IPS-NIHi7 (cell line): ENCODE results near the gene DENND5B.
"Not testable (repeated sequence)": the region's sequence is repeated elsewhere in the genome, so short reads cannot be mapped to it uniquely, and the experiment has no call there.

Experiments
- DNase-seq: peaks from one replicate; pipeline ENCODE4 v3.0.0; 2012; ENCODE audit warnings: mixed read lengths; ENCODE audit errors: extremely low spot score

DENND5B gene

DNA sequence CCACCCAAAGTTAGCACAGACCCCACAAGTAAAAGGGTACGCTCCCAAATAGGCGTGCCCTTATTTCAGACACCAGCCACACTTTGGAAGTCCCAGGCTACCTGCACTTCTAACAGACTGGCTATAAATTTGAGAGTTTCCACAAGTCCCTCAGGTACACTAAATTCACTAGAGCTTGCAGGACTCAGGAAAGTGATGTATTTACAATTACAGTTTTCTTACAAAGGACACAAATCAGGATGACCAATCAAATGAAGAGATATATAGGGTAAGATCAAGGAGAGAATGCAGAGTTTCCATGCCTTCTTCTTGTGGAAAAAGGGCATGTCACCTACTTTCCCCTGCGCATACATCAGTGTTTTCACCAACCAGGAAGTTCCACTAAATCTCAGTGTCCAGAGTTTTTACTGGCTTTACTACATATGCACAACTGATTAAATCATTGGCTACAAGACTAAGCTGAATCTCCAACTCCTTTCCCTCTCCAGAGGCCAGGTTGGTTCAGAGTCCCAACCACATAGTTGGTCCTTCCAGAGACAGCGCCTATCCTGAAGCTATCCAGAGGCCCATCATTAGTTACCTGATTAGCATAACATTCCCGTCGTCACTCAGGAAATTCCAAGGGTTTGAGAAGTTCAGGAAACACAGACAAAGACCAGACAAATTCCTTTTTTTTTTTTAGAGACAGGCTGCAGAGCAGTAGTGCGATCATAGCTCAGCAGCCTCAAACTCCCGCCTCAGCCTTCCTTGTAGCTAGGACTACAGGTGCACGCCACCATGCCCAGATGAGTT is 84.2 kb downstream of the DENND5B start:
- peak; percentile 41 for DNase-seq

DNA sequence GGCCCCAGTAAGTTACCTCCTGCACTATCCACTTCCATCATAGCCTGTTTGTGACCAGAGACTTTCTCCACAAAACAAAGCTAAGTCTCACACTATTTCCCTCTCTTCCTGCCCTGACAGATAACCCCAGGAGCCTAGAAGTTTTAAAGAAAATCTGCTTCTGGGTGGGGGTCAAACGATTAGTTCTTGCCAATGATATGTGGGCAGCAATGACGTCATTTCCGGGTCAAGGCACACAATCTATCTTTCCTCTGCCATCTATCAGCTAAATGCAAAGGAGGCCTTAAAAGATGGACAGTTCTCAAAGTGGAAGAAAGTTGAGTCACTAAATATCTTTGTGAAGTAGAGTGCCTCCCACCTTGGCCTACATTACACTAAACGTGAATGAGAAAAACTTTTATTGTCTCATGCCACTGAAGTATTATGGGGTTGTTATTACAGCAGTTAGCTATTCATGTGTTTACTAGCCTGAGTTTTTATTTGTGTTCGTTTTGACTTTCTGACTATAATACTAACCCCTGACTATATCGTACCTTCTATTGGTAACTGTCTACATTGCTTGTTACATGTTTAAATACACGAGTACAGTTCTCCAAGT is 86.2 kb downstream of the DENND5B start:
- no peak for DNase-seq

DNA sequence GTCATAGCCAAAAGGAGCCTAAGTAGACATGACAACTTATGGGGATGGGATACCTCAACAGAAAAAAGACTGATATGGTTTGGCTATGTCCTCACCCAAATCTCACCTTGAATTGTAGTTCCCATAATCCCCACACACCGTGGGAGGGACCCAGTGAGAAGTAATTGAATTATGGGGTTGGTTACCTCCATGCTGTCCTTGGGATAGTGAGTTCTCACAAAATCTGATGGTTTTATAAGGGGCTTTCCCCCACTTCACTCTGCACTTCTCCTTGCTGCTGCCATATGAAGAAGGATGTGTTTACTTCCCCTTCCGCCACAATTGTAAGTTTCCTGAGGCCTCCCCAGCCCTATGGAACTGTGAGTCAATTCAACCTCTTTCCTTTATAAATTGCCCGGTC is 89.9 kb downstream of the DENND5B start:
- DNase-seq: not testable (repeated sequence)

DNA sequence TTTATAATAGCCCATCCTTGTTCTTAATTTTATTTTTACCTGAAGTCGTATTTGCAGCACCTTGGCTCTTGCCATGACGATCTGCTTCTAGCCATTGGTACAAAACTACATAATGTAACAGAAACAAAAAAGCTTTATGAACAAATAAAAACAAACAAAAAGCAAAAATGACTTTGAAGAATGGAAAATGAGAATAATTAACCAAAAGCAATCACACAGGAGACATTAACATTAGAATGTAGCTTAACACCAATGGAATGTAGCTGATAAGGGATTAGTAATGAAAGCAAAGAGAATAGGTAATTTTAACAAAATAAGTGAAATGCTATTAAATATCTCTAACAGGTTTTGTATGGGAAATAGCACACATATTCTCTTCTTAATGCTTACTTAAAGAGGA is 91.4 kb downstream of the DENND5B start:
- no peak for DNase-seq

DNA sequence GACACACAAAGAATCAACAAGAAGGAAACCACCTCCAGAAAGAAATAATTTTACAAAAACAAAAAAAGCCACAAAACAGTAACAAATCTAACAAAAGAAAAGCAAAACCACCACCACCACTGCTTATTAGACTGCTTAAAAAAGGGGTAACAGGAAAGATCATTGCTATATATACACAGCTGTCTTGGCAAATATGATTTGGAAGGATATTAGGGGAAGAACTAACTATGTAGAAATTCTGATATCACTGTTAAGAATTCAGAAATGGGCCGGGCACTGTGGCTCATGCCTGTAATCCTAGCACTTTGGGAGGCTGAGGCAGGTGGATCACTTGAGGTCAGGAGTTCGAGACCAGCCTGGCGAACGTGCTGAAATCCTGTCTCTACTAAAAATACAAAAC is 92.5 kb downstream of the DENND5B start:
- DNase-seq: no peak

DNA sequence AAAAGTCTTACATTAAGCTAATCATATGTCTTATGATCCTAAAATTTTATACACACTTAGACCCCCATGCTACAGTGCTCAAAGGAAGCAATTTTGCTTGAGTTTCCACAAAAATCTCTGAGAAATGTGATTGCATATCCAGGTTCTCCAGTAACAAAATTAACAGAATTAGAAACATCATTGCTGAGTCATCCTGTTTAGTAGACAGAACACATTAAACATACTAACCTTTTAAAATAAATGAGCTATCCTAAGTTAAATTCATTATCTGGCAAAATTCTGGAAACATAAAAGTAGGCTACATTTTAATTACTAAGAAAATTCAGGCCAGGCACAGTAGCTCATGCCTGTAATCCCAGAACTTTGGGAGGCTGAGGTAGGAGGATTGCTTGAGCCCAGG is 94.7 kb downstream of the DENND5B start:
- no peak for DNase-seq

DNA sequence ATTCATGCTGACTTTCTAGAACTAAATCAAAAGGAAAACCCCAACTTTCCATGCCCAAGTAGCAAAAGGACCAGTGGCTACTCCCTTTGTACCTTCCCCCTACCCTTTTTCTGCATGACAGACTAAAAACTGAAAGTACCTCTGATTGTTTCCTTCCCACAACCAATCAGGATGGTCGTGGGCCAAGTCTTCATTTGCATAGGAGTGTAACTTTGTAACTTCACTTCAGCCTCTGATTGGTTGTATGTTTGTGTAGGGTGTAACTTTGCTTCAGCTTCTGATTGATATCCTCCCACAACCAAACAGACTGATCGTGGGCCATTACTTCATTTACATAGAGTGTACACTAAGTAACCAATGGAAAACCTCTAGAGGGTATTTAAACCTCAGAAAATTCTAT is 96.5 kb downstream of the DENND5B start:
- no peak for DNase-seq

DNA sequence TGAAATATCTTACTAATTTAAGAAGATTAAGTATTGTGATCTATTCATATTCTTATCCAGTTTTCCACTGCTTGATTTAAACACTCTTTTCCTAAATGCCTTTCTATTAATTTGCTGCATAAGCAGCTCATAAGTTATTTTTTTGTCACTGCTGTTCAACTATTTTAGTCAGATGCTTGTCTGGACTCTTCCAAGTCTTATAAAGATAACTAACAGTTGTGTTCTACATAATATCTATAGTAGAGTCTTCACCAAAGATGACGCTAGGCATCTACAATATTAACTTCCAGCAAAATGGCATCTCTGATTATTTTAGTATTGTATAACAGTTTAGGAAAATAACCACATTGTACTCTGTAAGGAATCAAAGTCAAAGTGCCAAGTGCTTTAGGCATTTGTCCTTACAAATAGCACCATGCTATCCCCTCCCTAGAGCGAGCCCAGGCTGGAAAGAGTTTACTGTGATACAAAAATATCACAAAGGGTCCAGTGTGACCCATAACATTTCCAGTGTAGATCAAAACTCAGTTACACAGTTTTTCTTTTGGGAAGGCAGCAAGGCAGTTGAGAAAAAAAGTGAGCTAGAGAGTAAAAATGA is 98.2 kb downstream of the DENND5B start:
- DNase-seq: no peak

DNA sequence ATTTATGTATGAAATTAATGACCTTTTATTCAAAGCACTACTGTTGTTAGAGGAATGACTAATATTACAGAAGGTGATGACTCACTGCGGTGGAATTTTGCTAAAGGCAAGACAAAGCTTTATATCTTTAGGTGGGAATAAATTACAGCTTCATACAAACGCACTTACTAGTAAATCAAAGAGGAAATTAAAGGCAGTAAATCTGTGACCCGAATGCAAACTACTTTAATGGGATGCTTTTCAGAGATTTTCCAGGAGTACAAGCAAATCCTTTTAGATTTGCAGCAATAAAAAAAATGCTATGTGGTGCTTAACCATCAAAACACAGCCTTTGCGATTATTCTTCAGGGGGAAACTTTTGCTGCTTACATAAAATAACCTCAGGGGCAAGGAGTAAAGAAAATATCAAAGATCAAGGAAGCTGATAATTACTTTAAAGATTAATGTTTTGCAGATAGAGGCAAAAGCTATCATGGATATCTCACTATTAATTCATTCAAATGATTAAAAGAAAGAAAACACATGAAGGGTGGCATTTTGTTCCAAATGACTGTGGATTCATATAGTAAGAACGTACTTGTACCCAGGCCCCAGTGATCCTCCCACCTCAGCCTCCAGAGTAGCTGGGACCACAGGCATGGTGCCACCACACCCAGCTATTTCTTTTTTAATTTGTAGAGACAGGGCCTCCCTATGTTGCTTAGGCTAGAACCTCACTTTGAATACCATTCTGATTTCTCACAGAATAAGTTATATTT is 98.9 kb downstream of the DENND5B start:
- DNase-seq: no peak

DNA sequence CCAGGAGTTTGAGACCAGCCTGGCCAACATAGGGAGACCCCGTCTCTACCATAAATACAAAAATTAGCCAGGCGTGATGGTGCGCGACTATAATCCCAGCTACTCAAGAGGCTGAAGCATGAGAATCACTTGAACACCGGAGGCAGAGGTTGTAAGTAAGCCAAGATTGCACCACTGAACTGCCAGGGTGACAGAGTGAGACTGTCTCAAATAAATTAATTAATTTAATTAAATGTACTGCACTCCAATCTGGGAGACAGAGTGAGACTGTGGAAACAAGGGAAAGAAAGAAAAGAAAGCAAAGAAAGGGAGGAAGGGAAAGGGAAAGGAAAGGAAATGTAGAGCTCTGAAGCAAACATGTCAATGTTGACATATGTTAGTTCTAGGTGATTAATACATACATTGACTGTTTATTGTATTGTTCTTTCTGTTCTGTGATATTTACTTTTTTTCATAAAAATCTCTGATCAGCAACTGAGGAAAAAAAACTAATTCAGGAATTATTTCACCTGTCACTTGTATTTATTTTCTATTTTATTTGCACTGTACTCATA is 99.6 kb downstream of the DENND5B start:
- DNase-seq: no peak

DNA sequence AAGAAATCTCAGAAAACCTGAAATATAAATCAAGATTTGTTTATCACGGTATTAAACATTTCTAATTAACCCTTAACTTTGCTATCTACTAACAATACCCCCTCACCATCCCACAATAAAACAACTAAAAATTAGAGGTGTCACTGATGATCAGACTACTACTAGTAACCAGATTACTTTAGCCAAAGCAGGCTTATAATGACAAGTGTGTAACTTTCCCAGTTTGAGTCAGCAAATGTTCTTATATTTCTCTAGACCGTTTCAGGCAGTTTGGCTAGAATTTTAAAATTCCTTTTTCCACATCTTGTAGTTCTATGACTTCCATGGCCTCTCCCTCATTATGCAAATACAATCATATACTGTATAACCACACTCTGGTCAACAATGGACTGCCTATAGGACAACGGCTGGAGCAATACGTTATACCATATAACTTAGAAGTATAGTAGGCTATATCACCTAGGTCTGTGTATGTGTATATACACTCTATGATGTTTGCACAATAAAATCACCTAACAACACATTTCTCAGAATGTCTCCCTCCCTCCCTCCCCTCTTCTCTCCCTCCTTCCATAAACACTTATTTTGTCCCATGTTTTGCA is 102.1 kb downstream of the DENND5B start:
- DNase-seq: no peak

DNA sequence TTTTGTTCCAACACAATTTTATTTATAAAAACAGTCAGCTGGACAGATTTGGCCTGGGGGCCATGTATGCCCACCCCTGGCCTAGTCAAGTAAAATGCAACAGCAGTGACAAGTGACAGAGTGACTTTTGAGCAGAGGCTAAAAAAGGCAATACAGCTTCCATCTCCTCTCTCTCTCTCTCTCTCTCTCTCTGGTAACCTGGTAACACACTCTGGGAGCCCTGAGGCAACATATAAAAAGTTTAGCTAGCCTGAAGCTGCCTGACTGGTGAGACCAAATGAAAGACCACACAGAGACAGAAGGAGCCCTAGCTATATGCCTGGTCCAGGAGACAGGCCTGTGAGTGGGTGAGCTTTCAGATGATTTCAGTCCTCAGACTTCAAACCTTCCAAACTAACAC is 105.4 kb downstream of the DENND5B start:
- DNase-seq: no peak

DNA sequence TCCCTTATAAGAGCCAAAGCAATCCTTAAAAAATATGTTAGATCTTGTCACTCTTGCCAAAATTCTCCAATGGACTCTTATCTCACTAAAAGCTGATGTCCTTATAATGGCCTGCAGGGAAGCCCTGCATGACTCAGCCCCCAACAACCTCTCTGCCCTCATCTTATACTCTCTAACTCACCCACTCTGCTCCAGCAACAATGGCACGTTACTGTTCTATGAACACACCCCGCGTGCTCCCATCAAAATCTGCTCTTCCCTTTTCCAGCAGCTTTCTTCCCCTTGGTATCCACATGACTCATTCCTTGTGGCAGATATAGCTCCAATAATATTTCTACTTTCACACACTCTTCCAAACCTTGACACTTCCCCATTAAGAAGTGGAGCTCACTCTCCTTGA is 108.1 kb downstream of the DENND5B start:
- peak; percentile 16 for DNase-seq

DNA sequence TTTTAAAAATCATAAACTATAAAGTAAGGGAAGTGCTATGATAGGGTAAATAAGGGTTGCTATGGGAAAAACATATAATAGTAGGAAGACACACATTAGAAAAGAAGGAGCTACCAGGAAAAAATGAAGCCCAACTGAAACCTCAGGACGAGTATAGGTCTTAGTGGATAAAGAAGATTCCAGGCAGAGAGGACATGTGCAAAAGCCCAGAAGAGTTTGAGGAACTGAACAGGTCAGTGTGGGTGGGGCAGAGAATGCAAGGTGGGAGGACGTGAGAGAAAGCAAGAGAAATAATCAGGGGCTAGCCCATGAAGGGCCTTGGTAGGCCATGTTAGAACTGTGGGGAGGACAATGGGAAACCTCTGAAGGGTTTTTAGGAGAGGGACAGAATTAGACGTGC is 109.5 kb downstream of the DENND5B start:
- no peak for DNase-seq

DNA sequence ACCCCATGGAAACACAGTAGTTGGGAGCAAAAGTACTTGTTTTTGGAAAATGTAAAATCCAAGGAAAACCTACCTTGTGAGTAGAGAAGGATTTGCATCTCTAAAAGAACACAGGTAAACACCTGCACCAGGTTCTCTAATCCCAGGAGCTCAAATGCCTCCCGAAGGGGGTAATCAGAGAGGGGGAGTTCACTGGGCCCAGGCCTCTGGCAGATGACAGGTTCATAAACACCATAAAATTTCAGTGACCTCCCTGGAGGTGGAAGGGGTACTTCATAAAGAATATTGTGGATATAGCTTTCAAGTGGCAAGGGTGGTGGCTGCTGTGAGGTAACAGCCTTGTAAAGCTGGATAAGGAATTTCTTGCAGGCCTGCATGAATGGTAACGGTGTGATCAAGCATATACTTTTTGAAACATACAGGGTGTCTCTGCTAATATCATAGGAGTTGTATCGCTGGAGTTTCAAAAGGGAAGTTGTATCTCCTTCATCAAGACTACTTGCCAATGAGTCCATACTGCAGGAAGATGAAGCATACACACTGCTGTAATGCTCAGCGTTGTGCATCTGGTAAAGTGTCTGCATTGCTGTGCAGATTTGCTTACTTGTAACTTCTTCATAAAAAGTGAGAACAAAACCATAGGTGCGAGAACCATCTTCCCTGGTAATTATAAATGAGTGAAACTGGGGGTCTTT is 111.3 kb downstream of the DENND5B start:
- DNase-seq: no peak

DNA sequence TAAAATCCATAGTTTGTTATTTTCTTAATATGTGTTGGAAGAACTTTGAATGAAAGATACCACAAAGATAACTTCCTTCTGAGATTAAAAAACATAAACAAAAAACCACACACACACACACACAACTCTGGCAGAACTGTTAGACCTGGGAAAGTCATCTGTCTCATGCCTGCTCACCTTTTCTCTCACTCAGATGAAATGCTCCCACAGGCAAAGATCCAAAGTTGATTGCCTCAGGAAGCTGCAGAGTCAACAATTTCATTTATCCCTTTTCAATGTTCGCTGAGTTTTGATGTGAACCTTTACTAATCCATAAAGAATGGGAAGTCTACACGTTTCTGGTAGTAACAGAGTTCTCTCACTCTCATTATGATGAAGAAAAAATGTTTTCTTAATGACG is 112.0 kb downstream of the DENND5B start:
- no peak for DNase-seq

DNA sequence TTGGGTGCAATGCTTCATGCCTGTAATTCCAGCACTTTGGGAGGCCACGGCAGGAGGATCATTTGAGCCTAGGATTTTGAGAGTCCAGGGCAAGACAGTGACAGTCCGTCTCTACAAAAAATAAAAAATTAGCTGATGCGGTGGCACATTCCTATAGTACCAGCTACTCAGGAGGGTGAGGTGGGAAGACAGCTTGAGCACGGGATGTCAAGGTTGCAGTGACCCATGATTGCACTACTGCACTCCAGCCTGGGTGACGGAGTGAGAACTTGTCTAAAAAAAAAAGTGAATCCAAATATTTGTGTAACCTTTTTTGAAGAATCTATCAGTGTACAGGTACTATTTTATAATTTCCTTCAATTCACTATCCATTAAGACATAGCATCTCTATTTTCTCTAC is 112.5 kb downstream of the DENND5B start:
- DNase-seq: no peak

DNA sequence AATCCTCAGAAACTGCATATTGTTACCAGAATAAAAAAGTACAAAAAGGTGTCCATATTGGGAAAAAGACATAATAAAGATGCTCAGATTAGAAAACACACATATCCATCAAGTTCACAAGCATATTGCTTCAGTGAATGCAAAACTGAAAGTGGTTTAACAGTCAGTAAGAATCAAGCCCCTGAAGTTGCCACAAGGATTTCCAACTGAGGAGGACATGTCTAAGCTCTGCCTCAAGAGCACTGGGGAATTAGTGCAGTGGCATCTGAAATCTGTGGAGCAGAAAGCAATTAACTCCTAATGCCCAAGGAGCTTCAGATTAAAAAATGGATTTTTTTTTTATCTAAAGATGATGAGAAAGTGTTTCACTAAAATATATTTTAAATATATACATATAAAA is 113.2 kb downstream of the DENND5B start:
- no peak for DNase-seq

DNA sequence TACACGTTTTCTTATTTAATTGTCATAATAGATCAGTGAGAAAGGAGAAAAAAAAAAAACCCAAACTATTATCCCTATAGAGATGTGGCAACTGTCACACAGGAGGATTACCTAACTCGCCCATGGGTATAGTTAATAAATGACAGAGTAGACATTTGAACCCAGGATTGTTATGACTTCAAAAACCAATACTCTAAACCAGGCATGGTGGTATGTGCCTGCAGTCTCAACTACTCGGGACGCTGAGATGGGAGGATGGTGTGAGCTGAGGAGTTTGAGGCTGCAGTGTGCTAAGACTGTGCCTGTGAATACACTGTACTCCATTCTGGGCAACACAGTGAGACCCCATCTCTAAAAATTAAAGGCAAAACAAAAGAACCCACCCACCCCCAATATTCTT is 114.5 kb downstream of the DENND5B start:
- DNase-seq: no peak

DNA sequence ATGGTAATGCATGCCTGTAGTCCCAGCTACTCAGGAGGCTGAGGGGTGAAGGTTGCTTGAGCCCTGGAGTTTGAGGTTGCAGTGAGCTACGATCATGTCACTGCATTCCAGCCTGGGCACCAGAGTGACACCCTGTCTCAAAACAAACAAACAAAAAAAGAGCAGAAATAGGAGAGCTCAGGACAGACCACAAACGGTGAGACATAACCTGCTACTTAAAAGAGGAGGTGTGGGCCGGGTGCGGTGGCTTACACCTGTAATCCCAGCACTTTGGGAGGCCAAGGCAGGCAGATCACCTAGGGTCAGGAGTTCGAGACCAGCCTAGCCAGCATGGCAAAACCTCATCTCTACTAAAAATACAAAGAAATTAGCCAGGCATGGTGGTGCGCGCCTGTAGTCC is 115.3 kb downstream of the DENND5B start:
- not testable (repeated sequence) for DNase-seq

DNA sequence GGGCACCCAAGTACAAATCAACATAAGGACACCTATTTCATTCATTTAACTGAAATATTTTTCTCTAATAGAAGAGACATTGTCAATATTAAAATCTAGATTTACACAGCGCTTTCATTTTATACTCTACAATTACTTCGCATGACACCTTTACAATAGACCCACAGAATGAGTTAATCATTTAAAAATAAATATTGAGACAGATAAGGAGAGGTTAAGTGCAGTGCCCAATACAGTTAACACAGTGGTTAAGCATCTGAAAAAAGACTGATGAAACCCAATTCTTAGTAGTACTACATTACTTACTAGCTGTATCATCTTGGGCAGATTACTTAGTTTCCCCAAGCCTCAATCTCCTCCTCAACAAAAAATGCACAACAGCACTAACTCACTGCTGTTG is 116.2 kb downstream of the DENND5B start:
- DNase-seq: no peak
